HG03095 (cell line): Measurements from ENCODE around the gene PDE4B.

Experiments
- ATAC-seq: cut with Tn5 transposase; IDR thresholded peaks from one replicate; pipeline ENCODE4 v1.9.1; 2021; ENCODE audit warnings: moderate library complexity; ENCODE audit not compliant: unreplicated experiment

Gene PDE4B

DNA sequence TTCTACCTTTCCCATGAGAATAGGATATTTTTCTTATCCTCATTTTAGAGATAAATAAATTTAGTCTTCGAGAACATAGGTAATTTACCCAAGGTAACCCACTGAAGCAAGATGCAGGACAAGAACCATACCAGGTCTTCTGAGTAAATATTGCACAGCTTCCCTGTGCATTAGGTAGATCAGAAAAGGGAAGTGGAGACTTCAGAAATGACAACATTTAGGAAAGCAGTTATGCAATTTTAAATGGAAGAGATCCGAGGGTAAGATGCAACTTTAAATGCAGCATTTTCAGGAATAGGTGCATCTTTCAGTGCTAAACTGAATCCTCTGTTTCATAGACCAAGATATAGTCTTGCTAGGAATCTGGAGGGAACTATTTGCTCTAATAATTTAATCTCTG lies 534.9 kb downstream of the PDE4B start:
- no peak for ATAC-seq

DNA sequence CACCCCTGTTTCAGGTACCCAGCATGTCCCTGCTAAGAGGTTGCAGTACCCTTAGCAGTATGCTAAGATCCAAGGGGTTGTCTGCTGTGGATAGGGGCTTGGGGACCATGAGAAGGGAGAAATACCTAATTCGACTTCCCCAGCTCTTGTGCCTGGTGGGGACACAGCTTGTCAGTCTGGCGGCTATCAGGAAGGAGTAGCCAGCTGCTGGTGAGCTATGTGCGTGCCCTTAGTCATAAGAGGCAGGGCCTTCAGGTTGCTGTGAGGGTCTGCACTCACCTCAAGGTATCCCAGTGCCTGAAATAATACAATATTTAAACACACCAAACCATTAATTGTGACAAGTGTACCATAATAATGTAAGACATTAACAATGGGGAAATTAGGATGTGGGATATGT lies 536.2 kb downstream of the PDE4B start:
- ATAC-seq, result no peak

DNA sequence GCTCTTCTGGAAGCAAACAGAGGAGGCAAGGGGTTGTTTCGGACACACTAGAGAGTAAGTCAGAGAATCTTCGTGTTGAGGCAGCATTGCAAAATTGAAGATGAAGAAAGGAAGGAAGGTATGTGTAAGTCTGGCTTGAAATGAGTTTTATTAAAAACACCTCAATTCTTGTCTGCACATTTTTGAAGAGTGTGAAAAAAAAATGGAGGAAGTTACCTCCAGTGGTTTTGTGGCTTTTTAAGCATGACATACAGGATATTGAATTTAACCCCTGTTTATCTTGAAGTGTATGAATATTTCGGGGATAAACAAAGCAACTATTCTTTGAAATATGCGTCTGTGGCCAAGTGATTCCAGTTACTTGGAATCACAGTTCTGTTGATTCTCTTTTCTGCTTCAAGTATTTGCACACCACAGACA lies 538.0 kb downstream of the PDE4B start:
- ATAC-seq, result no peak

DNA sequence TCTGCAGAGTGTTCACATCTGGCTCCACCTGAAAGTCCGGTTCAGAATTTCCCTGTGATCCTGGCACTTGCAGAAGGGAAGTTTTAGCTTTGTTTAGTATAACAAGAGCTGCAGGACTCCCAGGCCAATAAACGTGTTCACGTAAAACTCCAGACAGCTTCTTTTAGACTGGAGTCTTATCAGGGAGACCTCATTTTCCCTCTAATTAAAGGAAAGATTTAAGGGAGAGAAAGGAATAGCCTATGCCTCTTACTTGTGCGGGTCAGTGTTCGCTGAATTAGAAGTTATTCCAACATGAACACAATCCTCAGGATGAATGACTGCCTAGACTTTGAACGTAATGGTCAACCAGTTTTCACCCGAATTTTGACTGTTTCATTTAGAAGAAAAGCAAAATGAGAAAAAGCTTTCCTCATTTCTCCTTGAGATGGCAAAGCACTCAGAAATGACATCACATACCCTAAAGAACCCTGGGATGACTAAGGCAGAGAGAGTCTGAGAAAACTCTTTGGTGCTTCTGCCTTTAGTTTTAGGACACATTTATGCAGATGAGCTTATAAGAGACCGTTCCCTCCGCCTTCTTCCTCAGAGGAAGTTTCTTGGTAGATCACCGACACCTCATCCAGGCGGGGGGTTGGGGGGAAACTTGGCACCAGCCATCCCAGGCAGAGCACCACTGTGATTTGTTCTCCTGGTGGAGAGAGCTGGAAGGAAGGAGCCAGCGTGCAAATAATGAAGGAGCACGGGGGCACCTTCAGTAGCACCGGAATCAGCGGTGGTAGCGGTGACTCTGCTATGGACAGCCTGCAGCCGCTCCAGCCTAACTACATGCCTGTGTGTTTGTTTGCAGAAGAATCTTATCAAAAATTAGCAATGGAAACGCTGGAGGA lies 539.2 kb downstream of the PDE4B start:
- no peak for ATAC-seq

DNA sequence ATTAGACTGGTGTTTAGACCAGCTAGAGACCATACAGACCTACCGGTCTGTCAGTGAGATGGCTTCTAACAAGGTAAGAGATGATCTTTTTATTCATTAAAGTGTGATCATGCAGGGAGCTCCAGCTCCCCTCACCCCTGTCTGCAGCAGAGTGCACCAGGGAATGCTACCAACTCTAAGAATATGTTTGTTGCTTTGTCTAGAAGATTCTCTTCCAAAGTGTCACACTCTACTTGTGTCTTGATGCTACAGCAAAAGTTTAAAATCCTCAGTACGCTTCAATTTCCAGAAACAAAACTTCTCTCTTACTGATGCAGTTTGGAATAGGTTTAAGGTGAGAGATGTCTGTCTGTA lies 539.8 kb downstream of the PDE4B start:
- ATAC-seq, result no peak

DNA sequence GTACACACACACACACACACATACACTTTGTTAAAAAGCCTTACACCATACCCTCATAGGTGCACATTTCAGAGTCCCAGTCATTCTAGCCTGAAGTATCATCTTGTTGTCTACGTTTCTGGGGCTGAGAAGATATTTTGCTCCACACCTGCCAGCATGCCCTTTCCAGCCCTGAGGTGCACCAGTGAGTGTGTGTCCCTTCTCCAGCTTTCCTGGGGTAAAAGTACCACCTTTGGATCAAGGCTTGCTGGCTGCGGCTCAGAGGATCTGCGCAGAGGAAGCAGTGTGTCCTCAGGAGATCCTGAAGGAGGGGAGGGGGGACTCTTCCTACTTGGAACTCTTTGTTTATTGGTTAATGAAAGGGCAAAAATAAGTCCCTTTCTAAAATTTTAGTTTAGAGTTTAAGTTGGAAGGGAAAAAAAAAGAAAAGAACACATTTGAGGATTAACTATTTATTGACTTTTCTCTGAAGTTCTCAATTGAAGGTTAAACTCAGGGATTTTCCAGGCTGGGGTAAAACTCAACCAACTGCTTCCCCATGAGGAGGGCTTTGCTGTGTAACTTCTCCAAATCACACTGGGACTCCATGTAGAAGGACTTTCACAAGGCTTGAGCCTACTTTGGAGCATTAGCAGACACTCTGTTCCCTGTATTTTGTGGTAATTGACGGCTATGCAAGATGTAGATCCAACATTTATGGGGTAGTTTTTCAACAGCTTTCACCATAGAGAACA lies 540.9 kb downstream of the PDE4B start:
- no peak for ATAC-seq

DNA sequence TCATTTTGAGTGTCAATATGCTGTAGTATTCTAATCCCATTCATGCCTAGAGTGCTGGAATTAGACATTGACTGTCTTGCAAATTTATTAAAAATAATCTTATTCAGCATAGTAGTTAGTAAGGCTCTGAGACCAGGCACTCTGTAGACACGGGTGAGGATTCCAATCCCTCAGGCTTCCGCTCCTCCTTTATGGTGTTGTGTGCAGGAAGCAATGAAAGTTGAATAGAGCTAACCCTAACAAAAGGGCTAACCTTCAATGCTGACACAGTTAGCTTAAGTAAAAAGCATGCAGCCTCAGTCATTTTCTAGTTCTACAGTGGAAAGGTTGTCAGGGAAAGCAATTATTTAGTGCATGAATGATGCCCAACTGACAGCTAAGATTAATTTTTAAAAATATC lies 541.6 kb downstream of the PDE4B start:
- ATAC-seq, result no peak

DNA sequence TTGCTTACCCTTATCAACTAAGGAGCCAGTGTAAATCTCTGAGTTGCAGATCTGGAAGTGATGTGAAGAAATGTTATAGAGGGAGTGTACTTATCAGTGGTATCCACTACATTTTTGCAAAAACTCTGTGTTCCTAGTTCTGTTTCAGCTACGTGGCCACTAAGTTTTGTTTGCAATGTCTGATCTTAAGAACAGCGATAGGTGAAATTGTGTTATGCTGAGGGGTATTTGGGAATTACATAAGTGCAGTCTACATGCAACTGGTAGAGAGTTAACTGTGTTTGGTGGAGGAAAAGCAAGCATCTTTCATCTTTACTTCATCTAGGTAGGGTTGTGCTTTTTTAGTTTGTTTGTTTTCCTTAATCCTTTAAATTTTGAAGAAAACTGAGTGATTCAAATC lies 542.4 kb downstream of the PDE4B start:
- ATAC-seq, result no peak

DNA sequence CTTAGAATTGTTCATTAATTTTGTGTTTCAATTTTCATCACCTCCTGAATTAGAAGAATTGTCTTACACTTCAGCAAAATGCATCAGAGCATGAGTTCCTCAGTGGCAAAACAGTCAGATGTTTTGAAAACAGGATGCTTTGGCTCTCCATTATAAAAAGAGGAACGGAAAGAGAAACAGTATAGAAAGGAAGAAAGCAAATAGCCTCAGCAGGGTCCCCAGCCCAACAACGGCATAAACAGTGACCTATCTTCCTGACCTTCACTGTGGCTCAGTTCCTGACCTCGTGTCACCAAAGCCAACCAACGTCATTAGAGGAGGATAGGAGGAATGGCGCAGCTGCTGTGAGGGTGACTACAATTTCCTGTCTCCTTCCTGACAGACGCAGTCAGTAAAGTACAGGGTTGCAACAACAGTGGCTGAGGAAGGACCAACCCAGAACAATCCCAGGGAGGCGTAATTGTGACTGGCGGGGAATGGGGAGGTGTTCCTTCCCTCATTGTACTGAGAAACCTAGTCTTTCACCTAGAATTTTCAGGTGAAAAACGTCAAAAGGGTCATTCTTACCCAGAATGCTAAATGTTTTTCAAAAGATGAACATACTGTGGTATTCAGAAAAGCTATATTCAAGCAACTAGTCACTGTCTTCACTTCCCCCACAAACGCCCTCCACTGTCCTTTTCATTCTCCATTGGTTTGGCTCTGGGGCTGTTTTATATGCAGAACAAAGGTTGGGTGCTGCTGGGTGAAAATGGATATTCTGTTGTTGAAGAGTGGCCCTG lies 543.4 kb downstream of the PDE4B start:
- ATAC-seq, result peak; percentile 79

DNA sequence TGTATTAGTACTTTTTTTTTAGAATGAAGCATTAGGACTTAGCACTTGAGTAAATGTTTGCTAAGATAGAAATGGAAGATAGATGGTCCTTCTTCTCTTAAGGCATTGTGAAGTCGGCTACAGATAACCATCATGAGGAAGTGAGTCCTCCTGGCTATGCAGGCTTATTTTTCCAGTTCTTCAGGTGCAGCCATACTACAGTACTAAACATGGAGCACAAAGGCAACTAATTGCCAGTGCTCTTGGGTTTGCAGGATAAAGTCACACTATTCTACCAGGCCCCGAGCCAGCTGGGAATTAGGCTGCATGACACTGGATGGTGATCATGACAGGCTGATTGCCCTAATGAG lies 543.9 kb downstream of the PDE4B start:
- ATAC-seq, result no peak

DNA sequence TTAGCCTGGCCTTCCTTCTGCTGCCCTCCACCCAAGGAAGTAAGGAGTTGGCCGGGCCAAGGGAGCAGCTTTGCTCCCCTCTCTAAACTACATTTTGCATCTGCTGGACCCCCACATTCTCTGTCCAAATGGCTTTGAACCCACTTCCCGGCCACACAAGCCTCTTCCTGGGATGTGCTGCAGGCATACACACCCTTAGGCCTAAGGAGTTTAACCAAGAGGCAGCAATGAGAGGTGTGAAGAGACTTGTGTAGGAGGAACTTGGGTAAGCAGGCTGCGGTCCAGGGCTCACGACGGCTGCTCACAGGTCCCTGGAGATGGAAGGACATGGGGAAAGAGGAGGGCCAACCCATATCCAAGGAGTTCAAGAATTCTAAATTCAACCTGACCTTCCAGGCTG lies 544.6 kb downstream of the PDE4B start:
- ATAC-seq, result no peak

DNA sequence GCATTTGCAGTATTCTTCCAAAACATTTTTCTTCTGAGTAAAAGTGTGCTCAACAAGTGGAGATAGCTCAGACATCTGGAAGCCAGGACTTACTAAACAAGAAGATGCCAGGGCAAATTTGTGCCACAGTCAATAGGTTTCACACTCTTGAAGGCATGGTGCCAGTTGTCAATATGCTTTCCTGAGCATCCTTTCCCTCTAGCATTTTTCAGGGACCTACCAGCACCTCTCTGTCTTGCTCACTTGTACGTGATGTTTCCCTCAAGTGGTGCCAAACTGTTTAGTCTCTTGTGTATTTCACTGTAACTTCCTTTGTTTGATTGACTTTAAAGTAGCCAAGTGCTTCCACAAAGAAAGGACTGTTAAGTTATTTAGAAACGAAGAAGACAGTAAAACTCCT lies 547.2 kb downstream of the PDE4B start:
- no peak for ATAC-seq

DNA sequence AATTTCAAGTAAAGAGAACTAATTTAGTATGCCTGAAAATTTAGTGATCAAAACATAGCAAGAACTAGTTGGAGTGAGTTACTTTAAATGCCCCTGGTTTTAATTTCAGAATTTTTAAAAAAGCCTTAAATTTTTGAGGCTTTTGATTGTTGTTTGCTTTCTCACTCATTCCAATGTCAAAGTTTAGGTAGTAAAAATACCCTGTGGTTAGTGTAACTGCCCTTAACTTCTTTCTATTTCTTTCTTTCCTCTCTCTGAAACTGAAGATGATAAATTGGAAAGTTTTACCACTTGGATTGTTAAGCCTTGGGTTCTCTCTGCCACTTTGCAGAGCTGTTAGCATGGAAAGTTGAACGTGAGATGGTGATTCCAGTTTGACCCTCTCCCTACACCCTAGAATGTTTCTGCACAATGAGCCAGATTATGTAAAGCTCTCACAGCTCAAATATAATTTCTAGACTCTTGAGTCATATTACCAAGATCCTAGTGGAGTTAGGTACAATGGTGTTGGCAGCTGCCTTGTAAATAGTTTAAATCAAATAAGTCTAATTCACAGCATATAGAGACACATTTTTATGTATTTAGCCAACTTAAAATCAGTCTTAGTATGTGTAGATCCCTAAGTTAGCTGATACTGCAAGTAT lies 548.9 kb downstream of the PDE4B start:
- ATAC-seq, result no peak

DNA sequence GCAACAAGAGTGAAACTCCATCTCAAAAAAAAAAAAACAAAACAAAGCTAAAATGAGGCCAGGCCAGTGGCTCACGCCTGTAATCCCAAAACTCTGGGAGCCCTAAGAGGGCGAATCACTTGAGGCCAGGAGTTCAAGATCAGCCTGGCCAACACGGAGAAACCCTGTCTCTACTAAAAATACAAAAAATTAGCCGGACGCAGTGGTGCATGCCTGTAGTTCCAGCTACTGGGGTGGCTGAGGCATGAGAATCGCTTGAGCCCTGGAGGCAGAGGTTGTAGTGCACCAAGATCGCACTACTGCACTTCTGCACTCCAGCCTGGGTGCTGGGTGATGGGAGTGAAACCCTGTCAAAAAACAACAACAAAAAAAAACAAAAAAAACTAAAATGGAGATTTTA lies 550.0 kb downstream of the PDE4B start:
- peak; percentile 41 for ATAC-seq

DNA sequence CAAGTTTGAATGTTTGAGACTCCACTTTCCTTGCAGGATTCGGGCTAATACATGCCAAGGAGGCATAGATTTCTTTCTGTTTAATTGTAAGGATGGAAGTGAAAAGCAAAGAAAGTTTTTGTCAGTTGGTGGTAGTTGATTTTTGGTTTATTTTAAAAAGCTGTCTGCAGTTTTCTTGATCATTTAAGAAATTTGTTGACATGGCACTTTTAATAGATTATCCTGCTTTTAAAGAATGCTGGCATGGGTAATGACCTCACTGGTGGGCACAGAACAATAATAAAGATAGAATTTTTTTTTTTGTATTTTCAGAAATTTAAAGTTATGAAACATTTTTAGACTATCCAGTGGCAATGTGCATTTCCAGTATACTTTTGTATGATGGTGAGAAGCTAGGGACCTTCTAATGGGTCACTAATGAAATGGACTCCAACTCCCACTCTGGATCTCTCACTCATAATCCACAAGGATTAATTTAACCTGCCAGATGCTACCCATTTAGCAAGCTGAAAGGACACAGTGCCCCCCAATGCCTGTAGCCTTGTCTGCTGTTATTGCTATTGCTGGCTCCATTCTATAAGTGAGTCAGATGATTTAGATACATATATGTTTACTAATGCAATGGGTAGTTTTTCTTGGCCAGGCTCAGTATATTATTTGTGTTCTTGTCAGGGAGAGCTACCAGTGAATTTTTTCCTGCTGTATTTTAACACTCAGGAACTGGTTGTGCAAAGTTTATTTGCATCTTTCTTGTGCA lies 551.1 kb downstream of the PDE4B start:
- no peak for ATAC-seq

DNA sequence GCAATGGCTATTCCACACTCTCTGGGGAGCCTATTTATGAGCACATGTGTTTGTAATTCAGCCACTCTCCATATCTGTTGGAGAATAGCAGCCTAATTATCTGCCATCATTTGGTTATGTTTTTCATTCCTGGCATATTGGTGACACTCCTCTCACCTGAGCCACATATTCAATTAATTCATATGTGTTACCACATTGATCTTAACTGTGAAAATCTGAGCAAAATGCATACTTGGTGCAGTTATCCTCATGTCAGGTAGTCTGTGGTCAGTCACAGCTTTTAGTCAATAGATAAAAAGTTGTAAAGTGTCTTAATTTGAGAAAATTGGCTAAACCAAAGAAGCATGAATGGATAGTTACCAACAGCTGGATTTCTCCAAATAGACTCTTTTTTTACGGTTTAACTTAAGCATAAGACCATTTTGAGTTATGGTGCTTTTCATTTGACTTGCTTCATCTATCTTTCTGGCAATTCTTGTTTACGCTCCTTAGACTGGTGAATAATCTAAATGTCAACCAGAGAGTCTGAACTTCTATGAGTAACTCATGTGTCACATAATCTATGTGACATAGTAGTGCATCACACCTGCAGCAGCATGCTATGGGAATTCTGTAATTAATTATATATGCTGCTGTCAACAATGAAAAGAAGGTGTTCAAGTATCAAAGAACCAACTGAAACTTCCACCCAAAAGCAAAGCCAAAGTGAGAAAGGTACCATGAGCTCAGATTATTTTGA lies 553.5 kb downstream of the PDE4B start:
- ATAC-seq, result no peak

DNA sequence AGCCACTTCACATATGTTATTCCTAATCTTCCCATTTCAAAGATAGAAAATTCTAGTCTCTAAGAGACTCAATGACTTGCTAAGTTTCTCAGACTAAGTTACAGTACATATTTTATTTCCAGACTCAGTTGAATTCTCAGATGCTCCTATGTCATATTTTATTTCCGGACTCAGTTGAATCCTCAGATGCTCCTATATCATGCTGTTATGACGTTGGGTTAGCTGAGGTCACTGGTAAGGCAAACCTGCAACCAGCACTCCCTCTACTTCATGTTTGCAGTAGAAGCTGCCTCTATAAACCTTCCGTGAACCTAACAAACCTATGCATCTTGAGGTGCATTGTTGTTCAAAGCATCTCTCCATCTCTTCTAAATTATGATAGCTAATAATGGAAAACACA lies 554.2 kb downstream of the PDE4B start:
- ATAC-seq, result no peak

DNA sequence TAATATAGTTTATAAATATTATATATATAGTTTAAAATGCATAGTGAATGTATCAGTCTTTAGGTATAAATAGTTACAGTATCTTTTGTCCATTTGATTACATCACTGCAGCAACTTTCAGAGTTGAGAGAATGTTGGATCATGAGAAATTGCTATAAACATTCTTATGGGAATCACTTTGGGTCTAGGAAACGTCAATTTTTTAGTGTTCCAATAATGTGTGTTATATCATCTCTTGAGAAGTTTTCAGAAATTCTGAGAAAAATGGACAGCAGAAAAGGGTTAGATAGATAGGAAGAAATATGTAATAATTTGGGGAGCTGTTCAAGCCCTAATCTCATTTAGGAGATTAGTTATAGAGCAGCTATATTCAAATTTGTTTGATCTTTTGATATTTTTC lies 556.1 kb downstream of the PDE4B start:
- ATAC-seq, result no peak

DNA sequence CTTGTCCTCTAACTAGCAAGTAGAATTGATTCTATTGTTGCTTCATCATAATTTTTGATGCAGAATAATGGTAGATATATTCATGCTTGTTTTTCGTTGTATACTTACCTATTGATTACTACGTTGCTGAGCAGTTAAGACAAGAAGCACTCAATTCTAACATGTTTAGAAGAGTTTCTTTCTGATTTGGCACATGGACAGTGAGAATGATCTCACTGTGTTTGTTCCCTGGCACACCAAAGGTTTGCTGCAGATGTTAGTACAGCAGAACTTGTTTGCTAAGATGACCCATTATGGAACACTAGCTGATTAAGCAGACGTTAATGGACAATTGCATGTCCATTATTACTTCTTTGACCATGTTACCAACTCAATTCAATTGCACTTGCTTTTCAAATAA lies 556.5 kb downstream of the PDE4B start:
- ATAC-seq, result no peak

DNA sequence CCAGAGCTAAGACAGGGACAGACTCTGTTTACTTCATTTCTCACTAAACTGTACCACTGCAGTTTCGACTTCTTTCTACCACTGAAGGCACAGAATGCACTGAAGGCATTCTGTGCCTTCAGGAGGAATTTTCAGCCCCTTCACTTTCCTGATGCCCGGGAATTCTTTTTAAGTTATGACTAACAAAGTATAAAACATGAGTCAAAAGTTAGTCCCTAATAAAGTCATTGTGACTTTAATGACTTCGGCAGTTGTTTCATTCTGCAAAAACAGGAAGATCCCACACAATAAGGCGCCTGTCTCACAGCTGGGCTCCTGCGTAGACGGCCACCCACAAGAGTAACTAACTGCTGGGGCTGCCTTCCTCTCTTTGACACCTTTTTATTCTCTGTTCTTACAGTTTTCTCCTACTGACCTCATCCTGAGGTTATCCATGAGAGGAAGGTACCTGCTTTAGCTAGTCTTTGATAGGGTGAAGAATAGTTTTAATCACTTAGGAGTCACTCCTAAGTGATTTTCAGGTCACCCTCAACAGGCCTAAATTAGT lies 557.4 kb downstream of the PDE4B start:
- ATAC-seq, result peak; percentile 63
